HG03442 (cell line): ENCODE data around the gene JMJD8.

Experiments
- ATAC-seq: cut with Tn5 transposase; IDR thresholded peaks from one replicate; pipeline ENCODE4 v1.9.1; 2021; ENCODE audit warnings: mild to moderate bottlenecking, moderate library complexity; ENCODE audit not compliant: unreplicated experiment

The JMJD8 gene

DNA sequence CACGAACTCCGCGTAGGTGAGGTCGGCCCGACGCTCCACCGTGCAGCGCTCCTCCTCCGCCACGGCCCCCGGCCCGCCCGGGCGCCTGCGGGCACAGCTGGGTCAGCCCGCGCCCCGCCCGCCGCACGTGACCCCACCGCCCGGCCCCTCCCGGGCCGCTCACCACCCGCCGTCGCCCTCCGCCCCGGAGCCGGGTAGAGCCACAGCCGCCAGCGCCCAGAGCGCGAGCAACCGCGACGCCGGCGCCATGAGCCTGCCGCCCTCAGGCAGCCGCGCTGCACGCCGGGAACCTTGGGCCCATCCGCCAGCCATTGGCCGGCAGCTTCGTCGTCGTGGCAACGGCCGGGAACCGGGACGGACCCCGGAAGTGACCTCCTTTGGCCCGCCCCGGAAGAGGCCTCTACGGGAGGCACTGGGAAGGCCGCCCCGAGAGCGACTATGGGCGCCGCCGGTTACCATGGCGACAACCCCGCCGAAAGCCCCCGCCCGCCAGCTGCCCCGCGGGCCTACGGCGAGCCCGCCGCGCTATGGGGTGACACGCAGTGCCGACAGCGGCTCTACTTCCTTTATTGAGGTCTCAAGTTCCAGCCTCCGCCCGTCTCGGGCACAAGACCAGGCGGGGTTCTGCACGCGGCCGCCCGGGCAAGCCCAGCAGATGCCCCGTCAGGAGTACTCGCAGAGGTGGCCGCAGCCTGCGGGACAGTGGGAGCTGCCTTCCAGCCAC lies at the start of gene JMJD8:
JMJD8 (minus strand) TSS at position 264 of the 724 bp plus-strand sequence; CDS start at position 249, 15 bp downstream.
- peak; percentile 56 for ATAC-seq

GRCh38 chr16:733382-734207 lies 49.5 kb upstream of the JMJD8 start:
- no peak for ATAC-seq

DNA sequence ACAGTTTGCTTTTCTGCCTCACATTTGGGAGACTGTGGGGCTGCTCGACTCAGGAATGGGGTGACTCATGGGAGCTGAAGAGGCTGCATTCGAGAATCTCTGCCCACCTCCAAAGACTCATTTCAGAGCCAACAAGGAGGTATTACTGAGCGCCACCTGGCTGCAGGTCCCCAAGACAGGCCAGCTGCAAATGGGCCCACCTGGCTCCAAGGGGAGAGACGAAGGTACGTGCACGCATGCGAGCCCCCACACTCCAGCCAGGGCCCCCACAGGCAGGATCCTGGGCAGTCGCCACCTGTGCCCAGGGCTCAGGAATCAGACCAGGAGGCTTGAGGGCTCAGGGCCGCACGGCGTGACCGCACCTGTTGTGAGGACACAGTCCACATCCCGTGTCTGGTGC lies 48.8 kb upstream of the JMJD8 start:
- no peak for ATAC-seq

DNA sequence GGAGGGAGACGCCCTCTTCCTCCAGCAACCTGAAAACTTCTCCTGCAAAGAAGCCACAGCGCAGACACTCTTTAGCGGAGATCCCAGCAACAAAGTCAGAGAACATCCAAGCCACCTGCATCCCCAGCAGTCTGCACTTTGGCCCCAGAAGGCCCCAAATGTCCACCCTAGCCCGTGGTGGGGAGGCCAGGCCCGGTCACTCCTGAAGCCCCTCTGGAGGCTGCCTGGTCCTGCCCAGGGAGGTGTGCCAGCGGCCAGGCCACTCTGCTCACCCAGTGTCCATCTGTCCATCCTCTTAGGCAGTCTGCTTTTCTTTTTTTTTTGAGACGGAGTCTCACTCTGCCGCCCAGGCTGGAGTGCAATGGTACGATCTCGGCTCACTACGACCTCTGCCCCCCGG lies 48.2 kb upstream of the JMJD8 start:
- no peak for ATAC-seq

DNA sequence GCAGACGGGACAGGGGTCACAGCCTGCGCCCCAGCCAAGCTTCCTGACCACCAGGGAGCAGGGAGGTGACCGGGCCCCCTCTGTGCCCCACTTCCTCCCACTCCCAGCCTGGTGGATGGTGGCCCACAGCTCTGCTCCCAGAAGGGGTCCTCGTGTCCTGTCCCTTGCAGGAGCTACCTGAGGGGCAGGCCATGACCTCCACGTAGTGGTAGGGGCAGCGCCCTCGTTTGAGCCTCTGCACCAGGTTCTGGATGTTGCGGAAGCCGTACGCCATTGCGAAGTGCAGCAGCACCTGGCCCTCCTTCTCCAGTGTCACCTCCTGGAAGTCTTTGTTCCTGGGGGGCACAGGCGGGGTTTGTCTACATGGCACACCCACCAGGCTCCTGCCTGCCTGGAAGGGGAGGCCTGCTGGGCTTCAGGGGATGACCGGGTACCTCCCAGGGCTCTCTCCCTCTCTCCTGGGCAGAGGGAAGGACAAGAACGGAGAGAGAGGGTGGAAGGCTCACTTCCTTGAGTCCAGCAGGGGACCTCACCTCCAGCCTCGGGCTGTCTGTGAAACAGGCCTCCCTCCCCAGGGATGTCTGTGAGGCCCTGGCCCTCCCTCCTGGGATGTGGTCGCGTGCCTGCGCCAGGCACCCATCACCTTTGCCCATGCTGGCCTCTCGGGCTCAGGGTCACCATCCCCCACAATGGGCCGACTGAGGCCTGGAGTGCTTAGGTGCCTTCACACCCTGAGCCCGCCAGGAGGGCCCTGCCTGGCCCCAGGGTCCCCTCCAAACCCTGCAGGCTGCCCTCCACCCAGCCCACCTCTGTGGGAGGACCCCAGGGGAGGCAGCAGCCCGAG lies 46.8 kb upstream of the JMJD8 start:
- ATAC-seq: no peak

- no peak for ATAC-seq
Measured at GRCh38 chr16:729768-730665, 45.9 kb upstream of the JMJD8 start.

DNA sequence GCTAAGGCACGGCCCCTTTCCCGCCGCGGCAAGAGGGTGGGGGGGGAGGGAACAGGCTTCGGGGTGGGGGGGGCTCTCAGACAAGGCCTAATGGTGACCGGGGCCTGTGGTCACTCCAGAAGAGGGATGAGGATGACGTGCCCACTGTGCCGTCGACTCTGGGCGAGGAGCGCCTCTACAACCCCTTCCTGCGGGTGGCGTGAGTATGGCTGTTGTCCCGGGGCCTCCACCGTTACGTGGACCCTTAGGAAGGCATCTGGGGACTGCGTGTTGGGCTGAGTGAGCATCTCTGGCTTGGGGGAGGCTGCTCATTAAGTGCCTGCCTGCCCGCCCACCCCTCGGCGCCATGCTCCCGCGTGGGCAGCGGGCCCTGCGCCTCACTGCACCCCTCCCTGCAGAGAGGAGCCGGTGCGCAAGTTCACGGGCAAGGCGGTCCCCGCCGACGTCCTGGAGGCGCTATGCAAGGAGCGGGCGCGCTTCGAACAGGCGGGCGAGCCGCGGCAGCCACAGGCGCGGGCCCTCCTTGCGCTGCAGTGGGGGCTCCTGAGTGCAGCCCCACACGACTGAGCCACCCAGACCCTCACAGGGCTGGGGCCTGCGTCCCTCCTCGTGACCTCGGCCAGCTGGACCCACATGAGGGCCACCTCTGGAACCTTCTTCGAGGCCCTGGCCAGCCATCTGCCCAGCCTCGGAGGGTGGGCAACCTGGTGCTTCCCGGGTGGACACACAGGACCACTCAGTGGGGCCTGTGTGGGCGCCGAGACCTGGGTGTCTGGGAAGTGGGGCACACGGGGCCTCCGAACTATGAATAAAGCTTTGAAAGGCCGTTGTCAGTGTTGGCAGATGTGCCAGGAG lies 45.0 kb upstream of the JMJD8 start:
- ATAC-seq: no peak

DNA sequence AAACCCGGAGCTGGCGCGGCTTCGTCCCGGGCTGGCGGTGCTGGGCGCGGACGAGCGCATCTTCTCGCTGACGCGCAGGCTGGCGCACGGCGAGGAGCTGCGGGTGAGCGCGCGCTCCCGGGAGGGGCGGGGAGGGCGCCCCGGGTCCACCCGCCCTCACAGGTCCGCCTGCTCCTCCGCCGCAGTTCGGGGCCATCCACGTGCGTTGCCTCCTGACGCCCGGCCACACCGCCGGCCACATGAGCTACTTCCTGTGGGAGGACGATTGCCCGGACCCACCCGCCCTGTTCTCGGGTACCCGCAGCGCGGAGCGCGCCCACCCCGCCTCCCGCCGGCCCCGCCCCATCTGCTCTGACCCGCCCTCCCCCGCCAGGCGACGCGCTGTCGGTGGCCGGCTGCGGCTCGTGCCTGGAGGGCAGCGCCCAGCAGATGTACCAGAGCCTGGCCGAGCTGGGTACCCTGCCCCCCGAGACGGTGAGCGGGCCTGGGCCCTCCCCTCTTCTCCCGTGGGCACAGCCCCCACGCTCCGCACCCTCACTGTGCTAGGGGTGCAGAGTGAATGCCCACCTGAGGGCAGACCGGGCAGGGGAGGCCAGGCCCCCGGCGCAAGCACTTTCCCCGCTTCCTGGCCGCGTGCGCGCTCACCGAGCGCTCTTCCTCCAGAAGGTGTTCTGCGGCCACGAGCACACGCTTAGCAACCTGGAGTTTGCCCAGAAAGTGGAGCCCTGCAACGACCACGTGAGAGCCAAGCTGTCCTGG lies 44.2 kb upstream of the JMJD8 start:
- ATAC-seq: no peak

DNA sequence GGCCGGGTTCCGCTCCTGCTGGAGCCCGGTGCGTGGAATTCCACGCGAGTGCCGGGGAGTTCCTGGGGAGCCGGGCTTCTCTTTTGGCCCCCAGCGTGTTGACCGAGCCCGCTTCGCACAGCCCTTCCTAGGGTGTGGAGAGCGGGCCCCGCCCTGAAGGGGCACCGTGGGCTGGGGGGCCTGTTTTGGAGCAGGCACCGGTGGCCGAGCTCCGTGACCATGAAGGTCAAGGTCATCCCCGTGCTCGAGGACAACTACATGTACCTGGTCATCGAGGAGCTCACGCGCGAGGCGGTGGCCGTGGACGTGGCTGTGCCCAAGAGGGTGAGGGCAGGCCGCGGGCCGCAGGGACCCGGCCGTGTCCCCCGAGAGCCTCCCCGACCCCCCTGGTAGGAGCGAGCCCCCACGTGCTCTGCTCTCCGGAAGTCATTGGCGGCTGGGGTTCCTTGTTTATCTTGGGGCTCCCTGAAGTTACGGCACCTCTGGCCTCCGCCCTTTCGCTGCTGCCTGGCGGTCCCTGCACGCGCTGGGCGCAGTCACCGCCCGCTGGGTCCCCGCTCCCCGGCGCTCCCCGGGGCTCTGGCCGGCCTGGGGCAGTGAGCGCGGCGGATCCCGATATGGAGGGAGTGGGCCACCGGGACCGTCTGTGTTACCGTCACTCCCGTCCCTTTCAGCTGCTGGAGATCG lies 43.3 kb upstream of the JMJD8 start:
- ATAC-seq: no peak

DNA sequence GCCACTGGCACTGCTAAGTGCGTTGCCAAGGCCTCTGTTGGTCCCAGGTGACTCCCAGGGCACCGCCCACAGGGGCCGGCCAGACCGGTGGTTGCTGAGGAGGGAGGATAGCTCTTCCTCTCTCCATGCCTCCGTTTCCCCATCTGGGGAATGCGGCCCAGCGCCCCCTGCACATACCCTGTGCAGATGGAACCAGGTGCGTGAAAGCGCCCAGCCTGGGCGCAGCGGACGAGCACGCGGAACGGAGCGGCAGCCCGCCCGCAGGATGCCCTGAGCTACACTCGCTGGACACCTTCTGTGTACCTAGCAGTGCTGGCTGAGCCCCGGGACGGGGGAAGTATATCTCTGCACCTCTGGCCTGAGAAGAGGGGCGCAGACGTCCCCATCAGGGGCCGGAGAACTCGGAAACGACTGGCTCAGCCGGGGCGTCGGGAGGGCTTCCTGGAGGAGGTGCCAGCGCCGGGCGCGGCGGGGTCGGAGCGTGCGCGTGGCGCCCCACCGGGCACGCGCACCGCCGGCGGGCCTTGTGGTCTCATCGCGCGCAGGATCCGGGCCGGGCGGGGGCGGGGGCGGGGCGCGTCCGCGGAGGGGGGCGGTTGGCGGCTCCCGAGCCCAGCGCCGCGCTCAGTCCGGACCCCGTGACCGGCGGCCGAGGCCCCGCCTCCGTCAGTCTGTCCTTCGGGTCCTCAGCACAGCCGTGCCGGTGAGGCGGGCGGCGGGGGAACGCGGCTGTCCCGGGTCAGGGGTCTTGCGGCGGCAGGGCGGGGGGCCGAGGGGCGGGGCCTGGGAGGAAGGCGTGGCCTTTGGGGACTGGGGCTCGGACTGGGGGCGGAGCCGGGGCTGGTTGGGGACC lies 42.5 kb upstream of the JMJD8 start, which contains the start of the genes CCDC78 and HAGHL:
CCDC78 (minus strand) TSS at position 6 of the 853 bp plus-strand sequence. CDS start 76 bp downstream, outside the sequence.
HAGHL (plus strand) TSS at position 669 of the 853 bp plus-strand sequence. CDS start 404 bp downstream, outside the sequence.
- ATAC-seq: no peak

GRCh38 chr16:726188-726437 lies 42.0 kb upstream of the JMJD8 start:
- ATAC-seq: no peak

DNA sequence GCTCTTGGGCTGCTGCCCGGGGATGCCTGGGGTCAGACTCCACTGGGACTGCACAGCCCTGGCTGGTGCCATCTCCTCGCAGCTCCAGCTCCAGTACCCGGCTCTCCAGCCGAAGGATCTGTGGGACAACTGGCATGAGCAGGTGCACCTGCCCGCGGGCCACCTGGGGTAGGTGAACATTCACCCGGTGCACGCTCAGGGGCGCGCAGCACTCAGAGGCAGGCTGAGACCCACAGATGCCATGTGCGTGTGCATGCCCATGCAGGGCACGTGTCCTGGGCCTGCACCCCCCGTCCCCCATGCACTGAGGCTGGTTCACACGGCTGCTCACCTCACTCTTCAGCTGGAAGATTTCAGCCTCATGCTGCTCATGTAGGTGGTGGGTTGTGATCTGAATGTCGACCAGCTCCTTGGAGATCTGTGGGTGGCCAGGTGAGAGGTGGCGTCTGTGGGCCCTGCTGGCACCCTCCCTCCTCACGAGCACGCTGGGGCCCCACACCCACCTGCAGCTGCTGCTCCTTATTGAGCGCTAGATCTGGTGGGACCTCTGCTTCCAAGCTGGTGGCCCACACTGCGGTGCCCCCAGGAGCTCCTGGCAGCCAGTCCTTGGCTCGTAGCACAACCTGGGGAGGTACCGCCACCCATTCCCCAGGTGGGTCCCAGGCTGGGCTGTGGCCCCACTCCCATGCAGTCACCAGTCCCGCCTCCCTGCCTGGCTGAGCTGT lies 41.5 kb upstream of the JMJD8 start:
- ATAC-seq: no peak

DNA sequence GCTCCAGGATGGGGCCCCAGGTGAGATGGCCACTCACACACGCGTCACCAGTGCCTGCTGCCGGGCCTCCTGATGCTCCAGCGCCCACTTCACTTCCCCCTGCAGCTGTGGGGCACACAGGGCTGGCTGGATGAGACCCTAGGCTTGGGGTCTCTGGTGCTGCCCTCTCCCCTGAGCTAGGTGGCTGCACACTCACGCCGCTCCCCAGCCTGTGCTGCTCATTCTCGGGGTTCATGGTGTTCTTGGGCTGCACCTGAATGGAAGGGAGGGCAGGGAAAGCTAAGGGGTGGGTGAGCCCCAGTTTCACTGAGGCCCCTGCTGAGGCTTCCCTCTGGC lies 40.9 kb upstream of the JMJD8 start:
- ATAC-seq: no peak

DNA sequence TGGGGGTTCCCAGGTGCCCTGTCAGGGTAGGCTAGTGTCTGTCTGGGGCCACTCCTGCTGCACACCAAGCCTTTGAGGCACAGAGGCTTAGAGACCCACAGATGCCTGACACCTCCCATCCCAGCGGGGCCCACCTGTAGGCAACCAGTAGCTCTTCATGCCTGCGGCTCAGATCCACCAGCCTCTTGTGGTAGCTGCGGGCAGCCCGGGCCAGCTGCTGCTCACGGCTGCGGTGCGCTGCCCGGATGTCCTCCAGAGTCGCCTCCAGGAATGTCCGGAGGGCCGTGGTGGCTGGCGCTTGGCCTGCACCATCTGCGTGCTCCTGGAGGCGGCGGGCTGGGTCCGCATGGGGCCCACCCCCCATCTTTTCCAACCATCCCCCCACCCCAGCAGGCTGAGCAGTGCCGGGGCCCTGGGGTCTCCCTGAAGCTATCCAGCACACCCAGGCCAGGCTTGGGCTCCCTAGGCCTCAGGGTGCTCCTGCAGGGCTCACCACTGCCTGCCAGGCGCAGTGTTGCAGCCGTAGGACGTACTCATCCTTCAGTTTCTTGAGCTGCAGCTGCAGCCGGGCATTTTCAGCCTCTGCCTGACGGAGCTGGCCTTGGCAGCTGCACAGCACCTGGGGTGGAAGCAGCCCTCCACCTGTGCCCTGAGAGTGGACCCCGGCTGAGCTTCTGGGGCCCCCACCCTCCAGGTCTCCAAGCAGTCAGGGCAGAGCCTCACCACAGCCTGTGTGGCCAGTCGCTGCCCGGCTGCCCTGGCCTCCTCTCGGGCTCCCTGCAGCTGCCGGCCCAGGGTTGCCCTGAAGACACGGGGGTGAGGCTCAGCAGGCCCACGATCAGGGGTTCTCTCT lies 40.3 kb upstream of the JMJD8 start:
- ATAC-seq: no peak

DNA sequence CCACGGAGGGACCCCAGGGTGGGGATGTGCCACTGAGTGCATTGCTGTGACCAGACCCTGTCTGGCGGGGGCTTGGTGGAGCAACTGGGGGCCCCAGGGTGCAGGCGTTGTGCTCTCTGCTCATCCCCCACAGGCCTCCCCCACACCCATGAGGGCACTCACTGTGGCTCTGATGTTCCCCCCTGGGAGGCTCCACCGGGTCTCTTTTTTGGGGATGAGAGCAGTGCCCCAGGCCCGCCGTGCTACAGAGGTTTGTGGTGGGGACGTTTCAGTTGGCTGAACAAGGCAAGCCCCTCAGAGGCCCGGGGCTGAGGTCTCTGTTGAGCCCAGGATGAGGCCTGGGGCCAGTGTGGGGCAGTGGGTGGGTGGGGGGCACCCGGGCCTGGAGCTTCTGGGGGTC lies 39.6 kb upstream of the JMJD8 start:
- no peak for ATAC-seq
